Measurements from ENCODE around the gene PPP1R14D.
A peak's percentile ranks its signal among the peaks of the same experiment; 100 is the strongest.

Gene PPP1R14D

DNA sequence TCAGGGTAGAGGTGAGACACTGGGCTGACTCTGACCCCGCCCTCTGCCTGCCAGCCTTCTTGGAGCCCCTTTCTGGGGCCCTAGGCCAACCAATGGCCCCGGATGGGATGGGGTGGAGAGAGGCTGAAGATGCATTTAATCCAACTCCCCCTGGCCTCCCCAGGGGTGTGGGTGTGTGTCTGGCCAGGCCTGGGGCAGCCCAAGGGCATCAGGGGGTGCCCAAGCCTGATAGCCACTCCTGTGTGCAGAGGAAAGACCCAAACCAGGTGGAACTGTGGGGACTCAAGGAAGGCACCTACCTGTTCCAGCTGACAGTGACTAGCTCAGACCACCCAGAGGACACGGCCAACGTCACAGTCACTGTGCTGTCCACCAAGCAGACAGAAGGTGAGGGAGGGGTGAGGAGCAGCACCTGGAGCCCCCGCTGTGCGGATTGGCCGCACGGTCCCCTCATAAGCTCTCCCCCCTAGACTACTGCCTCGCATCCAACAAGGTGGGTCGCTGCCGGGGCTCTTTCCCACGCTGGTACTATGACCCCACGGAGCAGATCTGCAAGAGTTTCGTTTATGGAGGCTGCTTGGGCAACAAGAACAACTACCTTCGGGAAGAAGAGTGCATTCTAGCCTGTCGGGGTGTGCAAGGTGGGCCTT is 24.9 kb upstream of the PPP1R14D start:
- DNase-seq (ENCODE audit: extremely low read depth in 1 of 2, low read depth in 1 of 2) = no peak

DNA sequence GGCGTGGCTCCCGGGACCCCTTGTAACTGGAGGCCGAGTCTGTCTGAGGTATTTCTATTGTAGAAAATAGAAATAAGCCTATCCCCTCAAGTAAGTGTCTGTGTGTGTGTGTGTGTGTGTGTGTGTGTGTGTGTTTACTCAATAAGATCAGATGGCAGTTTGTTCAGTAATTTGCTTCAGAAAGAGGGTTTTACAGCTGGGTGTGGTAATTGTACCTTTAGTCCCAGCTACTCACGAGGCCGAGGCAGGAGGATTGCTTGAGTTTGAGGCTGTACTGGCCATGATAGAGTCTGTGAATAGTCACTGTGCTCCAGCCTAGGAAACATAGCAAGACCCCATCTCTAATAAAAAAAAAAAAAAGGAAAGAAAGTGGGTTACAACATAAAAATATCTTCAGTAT is 24.0 kb upstream of the PPP1R14D start:
- no peak for DNase-seq (ENCODE audit: extremely low read depth in 1 of 2, low read depth in 1 of 2)

DNA sequence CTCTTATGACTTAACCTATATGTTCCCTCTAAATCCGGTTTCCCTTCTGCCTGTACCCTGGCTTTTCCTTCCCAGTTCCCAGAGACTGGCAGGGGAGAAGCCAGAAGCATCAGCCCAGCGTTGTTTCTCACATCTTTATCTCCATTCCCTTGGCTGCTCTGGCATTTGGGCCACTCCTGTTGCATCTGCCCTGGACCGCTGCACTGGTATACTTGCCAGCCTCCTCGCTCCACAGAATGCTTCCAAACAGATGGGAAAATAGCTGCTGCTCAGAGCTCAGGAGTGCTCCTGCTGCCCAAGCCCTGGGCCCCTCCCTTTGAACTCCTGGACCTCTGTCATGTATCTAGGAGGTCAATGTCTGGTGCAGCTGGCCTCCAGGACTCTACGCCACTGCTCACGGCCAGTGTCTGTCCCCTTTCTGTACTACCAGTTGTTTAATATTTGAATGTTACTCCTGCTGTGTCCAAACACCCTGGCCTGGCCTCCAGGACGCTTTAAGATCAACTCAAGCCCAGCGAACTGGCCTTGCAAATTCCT is 22.1 kb upstream of the PPP1R14D start:
- DNase-seq (ENCODE audit: extremely low read depth in 1 of 2, low read depth in 1 of 2) = no peak

DNA sequence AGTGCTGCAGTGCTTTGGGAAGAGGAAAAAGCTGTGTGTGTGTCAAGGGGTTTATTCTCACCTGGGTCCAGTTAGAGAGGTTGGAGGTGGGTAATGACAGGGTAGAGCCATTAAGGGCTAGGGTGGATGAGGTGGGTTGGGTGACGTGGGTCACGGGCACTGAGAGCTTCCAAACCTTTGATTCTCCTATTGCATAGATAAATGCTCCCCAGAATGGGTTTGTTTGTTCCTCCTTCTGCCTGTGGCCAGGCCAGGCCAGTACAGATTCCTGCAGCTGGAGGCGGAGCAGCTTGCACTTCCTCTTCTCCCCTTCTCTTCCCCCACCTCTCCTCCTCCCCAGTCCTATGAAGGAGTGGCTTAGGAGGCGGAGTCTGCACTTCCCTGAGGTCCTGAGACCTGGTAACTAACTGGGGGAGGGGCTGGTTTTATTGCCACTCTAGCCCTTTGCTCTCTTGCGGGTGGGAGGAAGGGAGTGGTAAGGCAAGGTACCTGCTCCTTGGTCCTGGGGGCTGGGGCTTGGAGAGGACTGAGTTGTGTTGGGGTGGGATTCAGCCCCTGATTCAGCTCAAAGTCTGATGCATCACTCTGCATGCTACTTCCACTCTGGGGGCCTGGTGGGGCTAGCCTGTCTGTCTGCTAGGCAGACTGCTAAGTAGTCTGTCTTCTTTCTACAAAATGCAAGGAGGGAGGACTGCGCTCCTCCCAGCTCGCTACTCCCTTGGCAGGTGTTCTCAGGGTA is 18.9 kb upstream of the PPP1R14D start:
- no peak for DNase-seq (ENCODE audit: extremely low read depth in 1 of 2, low read depth in 1 of 2)

DNA sequence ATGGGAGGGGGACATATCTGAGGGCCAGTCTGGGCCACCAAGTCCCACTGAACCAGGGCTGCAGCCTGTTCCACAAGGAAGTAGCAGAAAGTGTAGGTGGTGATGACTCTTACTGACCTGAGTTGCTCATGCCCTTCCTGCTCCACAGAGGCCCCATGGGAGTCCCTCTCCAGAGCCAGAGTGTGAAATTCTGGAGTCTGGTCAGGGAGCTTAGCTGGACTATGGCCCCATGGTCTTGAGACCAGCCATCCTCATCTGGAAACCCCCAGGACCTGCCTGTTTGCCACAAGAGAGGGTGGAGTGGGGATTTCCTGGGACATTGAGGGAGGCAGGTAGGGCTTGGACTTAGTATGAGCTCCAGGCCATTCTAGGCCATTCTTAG is 18.3 kb upstream of the PPP1R14D start:
- DNase-seq (ENCODE audit: extremely low read depth in 1 of 2, low read depth in 1 of 2) = no peak

DNA sequence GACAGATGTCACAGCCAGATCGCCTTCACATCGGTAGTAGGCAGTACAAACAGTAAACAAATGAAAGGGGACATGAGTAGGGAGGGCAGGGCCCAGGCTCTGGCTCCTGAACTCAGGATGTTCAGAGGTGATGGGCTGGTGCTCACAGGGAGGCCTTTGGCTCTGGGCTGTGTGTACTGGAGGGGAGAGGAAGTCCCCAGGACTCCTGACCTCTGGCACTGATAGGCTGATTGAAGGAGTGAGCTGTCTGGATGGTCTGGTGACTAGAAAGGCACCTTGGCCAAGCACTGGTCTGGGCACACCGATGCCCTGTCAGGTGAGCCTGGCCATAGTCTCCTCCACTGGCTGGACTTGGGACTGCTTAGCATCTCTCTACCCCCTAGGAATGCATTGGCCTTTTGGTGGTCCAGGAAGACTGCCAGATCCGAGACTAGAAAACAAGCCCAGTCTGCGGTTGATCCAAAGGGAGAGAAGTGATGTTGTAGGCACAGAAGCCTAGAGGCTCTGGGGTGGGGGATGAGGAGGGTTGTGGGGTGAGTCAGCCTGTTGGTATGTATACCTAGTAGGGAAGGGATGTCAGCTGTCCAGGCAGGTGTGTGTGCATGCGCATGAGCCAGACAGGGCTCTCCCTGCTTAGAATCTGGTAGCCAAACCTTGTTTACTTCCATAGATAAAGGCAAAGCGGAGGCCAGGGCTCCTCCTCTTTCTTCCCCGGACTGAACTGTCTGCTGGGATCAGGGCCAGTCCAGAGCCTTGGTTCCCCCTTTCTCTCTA is 17.2 kb upstream of the PPP1R14D start:
- DNase-seq (ENCODE audit: extremely low read depth in 1 of 2, low read depth in 1 of 2) = no peak

DNA sequence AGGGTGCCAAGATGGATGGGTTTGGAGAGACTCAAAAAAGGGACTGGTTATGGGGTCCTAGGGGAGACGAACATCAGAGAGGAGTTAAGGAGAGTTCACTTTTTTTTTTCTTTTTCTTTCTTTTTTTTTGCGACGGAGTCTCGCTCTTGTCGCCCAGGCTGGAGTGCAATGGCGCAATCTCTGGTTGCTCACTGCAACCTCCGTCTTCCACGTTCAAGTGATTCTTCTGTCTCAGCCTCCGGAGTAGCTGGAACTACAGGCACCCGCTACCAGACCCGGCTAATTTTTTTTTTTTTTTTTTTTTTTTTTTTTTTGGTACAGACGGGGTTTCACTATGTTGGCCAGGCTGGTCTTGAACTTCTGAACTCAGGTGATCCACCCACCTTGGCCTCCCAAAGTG is 16.5 kb upstream of the PPP1R14D start:
- DNase-seq (ENCODE audit: extremely low read depth in 1 of 2, low read depth in 1 of 2) = no peak

DNA sequence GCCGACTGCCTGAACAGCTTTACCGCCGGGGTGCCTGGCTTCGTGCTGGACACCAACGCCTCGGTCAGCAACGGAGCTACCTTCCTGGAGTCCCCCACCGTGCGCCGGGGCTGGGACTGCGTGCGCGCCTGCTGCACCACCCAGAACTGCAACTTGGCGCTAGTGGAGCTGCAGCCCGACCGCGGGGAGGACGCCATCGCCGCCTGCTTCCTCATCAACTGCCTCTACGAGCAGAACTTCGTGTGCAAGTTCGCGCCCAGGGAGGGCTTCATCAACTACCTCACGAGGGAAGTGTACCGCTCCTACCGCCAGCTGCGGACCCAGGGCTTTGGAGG is 16.2 kb upstream of the PPP1R14D start:
- peak in 1 of 2 donors; percentile 11 for DNase-seq (ENCODE audit: extremely low read depth in 1 of 2, low read depth in 1 of 2)

DNA sequence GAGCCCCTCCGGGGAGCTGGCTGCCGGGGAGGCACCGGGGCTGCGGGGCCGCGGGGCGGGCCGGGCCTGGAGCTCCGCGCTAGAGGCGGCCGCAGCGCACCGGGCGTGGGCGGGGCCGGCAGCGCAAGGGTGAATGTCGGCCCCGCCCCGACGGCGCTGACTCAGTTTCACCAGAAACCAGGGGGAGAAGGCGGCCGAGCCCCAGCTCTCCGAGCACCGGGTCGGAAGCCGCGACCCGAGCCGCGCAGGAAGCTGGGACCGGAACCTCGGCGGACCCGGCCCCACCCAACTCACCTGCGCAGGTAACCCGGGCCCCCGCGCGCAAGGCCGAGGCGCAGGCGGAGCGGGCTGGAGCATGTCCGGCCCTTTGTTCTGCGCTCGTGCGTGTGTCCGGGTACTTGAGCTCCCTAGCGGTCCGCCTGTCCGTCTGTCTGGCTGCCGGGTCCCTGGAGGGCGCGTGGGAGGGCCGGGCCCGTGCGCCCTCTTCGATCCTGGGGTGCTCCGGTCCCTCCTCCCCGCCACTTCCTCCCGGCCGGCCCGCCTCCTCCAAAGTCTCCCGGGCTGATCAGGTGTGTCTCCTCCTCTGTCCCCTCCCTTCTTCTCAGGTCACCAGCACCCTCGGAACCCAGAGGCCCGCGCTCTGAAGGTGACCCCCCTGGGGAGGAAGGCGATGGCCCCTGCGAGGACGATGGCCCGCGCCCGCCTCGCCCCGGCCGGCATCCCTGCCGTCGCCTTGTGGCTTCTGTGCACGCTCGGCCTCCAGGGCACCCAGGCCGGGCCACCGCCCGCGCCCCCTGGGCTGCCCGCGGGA is 15.6 kb upstream of the PPP1R14D start, which contains the start of gene SPINT1:
Gene SPINT1, plus strand, starts transcription at position 164 of the 811 bp plus-strand sequence. Its CDS starts 507 bp downstream, at position 671.
- DNase-seq (ENCODE audit: extremely low read depth in 1 of 2, low read depth in 1 of 2) = peak; percentile 54 to 72

DNA sequence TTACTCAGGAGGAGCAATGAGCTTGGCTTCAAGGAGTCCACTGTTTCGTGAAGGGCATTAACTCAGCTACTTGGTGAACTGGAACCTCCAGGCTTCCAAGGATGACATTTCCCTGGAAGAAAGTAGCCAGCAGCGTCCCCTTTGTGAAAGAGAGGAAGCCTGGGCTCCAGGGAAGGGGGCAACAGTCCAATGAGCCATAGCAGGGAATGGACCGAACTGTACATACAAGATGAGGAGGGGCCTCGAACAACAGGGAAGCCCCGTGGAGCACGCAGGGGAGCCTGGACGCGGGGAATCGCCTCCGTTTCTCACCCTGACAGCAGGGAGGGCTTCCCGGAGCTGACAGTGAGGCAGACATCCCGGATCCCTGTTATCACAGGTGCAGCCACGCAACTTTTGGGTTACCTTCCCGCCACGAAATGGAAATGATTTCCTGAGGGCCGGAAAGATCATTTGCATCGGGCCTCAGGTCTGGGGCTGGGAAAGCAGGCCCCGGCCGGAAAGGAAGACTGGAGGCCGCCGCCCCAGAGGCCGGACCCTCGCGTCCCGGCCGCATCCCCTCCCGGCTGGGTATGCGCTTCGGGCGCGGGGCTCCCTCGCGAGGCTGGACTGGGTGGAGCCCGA is 14.9 kb upstream of the PPP1R14D start:
- no peak for DNase-seq (ENCODE audit: extremely low read depth in 1 of 2, low read depth in 1 of 2)

DNA sequence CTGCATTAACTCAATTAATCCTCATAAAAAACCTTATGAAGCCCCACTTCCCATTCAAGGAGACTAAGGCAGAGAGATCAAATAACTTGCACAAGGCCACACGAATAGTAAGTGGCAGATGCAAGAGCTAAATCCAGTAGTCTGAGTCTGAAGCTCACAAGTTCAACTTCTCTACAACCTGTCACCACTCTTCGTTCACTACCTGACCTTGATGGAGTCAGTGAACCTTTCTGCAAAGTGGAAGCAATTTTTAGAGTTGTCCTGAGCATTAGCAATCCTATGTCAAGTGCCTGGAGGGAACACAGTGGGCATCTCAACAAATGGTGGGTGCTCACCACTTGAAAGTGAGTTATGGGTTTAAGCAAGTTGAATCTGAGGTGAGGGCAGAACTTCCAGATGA is 13.2 kb upstream of the PPP1R14D start:
- DNase-seq (ENCODE audit: extremely low read depth in 1 of 2, low read depth in 1 of 2) = no peak

DNA sequence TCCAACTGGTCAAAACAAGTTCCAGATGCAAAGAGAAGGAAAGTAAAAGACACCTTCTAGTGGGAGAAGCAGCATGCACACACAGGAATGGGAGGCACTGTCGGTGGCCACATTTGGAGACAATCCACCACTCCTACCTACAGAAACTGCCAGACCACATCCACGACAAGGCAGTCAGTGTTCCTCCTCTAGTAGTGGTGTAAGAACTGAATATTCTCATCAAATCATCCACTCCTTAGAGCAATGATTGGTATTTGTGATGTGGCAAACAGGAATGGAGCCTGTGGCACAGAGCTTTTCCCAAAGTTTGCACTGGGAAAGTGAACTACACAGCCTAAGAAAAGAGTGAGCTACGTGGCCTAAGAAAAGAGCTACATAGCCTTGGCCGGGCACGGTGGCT is 10.2 kb upstream of the PPP1R14D start:
- DNase-seq (ENCODE audit: extremely low read depth in 1 of 2, low read depth in 1 of 2) = no peak

DNA sequence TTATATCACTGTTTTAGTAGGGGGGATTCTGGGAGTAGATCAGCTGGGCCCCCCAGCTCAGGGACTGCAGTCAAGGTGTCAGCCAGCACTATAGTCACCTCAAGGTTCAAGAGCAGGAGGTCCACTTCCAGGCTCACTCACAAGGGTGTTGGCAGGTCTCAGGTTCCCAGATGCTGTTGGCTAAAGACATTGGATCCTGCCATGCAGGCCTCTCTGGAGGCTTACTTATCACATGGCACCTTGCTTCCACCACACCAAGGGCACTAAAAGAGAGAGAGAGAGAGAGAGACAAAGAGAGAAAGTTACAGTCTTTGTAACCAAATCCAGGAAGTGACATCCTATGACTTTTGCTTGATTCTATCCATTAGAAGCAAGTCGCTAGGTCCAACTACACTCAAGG is 7.5 kb upstream of the PPP1R14D start:
- DNase-seq (ENCODE audit: extremely low read depth in 1 of 2, low read depth in 1 of 2) = no peak

DNA sequence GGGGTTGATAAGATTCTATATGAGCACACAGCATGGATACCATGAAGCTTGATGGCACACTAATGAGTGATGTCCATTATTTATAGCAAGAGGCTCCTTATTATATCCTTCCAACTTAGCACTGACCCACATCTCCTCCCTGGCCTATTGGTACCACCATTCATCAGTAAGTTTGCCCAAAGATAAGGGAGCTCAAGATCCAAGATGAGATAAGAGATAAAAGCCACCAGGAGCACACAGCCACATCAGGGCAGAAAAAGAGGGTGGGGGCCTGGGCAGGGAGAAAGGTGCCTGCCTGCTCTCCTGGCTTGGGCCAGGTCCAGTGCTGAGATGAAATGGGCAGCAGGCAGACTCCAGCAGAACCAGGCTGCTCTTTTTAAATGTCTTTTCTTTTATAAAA is 4.4 kb upstream of the PPP1R14D start:
- DNase-seq (ENCODE audit: extremely low read depth in 1 of 2, low read depth in 1 of 2) = no peak

DNA sequence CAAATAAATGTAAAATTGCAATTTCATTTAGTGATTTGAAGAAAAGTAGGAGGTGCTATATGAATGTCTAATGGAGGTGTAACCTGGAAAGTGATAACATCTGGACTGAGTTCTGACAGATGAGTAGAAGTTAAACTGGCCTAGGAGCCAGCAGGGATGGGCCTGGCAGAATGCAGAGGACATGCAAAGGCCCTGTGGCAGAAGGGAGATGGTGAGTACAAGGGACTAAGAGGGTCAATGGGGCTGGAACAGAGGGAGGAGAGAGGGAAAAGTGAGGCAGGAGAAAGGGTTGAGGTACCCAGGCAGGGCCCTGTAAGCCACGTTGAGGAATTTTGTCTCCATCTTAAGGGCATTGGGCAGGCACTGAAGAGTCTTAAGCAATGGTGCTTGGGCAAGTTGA is 3.4 kb upstream of the PPP1R14D start:
- no peak for DNase-seq (ENCODE audit: extremely low read depth in 1 of 2, low read depth in 1 of 2)

DNA sequence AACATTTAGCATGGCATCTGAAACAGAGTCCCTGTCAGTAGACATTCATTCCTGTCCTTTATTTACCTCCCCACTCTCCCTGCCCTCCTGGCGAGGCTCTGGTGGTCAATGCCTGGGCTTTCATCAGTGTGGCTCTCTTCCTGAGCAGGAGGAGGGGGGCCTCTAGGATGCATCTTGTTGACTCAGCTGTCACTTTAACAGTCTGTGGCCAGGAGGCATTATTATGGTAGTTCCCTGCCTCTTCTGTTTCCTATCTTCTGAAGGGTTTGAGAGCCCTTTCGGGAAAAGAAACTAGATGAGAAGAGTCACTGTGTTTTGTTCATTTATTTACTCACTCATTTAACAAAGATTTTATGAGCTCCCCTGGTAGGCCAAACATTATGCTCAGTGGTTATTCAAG is 2.4 kb upstream of the PPP1R14D start:
- no peak for DNase-seq (ENCODE audit: extremely low read depth in 1 of 2, low read depth in 1 of 2)

DNA sequence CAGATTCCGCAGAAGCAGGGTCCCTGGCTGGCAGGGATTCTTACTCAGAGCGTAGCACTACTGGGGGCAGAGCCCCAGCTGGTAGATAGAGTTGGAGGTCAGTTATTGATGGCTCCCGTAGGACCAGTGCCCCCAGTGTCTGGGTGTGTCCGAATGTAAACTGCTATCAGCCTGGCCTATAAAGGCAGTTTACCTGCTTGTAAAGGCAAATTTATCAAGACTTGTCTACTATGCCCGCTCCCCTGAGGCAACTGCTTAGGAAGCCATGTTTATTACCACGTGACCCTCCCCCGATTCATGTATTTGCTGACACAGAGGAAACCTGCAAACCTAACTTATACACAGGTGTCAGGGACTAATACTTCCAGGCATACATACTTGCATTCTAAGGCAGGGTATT is 607 bp upstream of the PPP1R14D start:
- no peak for DNase-seq (ENCODE audit: extremely low read depth in 1 of 2, low read depth in 1 of 2)

DNA sequence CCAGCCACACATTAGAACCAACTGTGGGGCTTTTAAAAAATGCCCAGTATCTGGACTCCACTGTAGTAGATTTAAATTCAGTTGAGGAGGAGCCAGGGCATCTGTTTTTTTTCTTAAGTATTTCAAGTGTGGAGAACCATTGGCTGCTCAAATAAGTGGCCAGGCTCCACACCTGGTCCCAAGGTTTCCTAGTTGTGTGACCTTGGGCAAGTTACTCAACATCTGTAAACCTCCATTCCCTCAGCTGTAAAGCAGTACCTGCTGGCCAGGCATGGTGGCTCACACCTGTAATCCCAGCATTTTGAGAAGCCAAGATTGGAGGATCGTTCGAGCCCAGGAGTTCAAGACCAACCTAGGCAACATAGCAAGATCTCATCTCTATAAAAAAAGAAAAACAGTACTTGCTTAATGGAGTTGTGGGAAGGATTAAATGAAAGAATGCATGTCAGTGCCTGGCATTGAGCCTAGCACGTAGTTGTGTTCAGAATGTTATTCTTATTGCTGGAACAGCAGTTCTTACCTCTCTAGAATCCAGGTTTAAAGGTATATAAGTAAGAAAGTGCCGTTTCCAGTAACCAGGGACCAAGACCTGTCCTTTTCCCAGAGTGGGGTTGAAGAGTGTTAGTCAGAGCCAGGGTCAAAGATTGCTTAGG is 2.0 kb downstream of the PPP1R14D start:
- no peak for DNase-seq (ENCODE audit: extremely low read depth in 1 of 2, low read depth in 1 of 2)

DNA sequence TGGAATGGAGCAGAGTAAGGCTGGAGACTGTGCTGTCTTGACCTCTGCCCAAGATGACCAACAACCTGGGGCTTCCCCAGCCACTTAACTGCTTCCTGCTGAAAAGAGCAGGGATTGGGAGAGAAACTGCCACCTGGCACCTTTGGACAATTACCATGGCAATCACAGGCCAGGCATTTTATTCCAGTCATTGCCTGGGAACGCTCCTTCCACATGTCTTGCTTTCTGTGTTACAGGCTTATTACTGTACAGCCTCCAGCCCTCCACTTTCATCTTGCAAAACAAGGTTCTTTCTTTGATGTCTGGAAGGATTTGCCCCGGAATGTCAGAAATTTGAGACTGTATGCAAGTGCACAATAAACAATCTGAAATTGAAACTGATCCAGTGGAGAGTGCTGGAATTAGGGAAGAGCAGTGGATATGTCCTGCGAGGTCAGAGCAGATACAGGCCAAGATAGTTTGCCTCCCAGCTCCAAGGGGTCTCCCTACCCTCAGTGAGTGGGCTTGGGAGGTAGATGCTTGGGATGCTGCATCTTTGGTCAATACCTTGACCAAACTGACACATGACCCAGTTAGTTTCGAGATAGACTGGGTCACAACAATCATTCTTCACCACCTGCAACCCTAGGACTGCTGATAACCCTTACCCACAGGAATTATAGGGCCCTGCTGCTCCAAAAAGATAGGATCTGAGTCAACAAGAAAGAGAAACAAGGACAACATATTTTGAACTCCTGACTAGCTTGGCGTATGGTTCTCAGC is 2.7 kb downstream of the PPP1R14D start:
- DNase-seq (ENCODE audit: extremely low read depth in 1 of 2, low read depth in 1 of 2) = no peak
